NCI-H748 treated with DMSO at 0.1 percent for 48 hours (cell line): ENCODE measurements around the gene GYG2.

Experiments
- DNase-seq: peaks from one replicate; lab custom pipeline; 2025; lab: John Stamatoyannopoulos, UW

GYG2 gene

DNA sequence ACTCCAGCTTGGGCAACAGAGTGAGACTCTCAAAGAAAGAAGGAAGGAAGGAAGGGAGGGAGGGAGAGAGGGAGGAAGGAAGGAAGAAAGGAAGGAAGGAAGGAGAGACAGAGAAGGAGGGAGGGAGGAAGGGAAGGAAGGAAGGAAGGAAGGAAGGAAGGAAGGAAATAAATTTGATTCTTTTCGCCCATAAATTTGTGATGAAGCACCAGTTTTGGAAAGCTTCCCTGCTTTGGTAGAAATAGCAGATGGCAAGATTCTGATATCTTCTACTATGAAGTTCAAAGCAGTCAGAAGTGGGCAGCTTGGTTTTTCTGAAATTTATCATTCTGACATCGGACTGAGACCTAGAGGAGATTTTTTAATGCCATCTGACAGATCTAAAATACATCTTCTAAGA is 11.7 kb upstream of the GYG2 start:
- no peak for DNase-seq

DNA sequence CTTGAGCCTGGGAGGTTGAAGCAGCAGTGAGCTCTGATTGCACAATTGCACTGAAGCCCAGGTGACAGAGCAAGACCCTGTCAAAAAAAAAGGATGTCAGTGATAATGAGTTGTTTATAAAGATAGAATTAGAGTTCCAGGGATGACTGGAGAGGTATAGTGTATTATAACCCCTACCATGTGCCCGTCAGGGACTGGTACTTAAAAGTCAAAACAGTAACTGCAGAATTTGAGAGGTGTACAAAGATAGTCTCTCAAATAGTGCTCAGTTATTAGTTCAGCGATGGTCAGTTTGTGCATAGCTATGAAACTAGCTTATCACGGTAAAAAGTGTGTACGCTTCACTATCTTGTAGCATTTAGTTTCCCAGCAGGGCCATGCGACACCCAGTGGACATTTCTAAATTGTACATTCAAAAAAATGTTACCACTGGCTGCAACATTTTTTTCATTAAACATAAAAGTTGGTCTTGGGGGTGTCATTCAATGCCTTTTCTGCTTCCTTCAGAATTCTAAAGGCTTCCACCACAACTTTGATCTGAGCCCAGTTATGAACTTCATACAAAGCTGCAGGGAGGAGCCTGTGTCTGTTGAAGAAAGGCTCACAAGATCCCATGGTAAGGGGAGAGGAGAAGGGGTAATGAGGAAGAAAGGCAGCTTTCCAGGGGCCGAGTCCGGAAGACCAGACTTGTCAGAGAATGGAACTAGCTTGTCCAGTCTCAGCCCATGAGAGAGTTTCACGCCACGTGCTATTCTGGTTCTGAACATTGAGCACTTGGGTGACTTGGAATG is 9.2 kb upstream of the GYG2 start:
- no peak for DNase-seq

DNA sequence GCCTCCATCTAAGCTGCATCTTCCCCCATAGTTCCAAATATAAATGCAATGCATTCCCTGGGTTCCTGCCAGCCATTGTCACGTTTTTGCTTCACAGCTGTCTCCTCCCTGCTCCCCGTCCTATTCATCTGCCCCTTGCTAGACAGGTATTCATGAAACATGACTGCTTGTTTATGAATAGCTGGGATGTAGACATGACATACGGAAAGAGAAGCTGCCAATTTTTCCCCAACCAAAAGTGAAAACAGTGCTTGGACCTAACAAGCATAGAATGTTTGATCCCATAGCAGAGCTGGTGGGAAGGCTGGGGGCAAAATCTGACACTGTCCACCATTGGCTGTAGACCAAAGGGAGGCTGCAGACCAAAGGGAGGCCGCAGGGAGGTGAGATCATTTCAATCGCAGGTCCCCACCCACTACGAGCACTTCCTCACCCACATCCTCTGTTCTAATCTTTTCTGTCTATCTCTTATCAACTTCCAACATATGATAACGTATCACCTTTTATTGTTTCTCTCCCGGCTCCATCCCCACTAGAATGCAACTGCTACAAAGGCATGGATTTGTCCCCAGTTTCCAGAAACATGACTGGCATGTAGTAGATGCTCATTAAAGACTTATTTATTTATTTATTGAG is 8.5 kb upstream of the GYG2 start:
- DNase-seq: no peak

DNA sequence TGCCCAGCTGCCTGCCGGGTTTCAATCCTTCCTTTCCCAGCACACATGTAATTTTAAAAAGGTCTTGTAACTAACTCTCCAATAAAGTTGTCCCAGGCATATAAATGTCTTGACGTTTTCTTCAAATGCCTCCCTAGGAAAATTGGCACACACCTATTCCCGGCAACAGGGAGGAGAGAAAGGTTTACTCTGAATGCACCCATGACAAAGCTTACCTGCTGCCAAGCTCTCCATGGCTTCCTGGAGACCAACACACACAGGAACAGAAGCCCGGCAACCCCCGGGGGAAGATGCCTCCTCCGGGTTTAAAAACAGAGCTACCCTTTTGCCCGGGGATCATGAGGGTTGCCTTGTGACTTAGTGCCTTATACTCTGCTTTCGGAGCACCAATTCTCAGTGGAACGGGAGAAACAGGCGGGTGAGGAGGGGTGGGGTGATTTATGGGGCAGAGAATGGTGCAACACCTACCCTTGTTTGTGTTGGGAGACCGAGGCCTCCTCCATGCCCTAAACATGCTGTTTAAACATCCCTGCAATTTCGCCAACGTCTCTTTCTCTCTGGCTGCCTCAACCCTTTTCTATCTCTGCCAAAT is 4.8 kb upstream of the GYG2 start:
- no peak for DNase-seq

DNA sequence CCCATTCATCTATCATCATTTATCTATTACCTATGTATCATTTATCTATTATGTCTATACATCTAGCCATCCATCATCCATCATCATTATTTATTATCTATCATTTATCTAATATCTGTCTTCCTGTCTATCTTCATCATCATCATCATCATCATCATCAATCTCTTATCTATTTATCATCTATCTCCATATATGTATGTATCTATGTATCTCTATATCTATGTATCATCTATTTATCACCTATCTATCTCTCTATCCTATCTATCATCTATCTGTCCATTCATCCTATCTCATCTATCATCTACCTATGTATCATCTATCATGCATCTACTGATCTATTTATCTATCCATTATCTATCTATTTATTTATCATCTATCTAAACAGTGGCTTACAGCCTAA is 3.8 kb upstream of the GYG2 start:
- DNase-seq: no peak

DNA sequence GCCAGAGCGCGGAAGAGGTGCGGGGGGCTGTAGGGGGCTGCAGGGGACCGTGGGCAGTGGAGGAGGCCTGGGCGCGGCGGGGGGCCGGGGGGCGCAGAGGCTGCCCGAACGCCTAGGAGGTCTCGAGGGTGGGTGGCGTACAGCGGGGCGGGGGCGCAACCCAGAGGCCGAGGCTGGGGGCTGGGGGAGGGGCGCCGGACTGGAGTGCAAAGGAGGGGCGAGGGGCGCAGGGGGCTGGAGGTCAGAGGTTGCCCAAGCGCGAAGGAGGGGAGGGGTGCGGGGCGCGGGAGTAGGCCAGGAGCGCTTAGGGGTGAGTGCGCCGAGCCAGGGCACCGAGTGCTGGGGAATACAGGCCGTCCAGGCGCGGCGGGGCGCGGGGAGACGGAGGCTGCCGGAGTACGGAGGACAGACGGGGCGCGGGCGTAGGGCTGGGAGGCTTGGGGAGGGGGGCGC is 255 bp downstream of the GYG2 start:
- DNase-seq: no peak

DNA sequence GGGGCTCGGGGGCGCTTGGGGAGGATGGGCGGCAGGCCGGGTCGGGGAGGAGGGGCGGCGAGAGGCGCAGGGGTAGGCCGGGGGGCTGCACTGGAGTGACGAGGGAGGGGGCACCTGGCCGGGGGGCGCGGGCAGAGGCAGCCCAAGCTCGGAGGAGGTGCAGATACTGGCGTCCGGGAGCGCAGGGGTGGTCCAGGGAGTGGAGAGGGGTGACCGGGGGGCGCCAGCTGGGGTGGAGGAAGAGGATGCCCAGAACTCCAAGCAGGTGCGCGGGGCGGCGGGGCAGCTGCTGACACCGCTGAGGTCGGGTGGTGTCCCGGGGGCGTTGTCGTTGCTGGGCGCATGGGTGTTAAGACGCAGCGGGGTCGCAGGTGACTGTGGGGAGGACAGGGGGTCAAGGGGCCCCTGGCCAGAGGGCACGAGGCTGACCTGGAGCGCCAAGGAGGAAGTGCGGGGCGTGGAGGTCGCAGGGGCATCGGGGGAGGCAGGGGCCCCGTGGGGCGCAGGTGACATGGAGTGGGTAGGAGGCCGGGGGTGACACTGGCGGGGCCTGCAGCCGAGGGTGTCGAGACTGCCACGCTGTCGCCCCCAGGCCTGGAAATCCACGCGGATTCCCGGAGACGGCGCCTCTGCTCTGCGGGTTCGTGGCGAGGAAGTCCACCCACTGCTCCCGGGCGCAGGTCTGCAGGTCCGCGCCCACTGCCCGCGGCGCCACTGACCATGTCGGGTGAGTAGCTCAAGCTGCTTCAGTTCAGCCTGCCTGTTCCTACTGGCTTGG is 928 bp downstream of the GYG2 start:
- no peak for DNase-seq

DNA sequence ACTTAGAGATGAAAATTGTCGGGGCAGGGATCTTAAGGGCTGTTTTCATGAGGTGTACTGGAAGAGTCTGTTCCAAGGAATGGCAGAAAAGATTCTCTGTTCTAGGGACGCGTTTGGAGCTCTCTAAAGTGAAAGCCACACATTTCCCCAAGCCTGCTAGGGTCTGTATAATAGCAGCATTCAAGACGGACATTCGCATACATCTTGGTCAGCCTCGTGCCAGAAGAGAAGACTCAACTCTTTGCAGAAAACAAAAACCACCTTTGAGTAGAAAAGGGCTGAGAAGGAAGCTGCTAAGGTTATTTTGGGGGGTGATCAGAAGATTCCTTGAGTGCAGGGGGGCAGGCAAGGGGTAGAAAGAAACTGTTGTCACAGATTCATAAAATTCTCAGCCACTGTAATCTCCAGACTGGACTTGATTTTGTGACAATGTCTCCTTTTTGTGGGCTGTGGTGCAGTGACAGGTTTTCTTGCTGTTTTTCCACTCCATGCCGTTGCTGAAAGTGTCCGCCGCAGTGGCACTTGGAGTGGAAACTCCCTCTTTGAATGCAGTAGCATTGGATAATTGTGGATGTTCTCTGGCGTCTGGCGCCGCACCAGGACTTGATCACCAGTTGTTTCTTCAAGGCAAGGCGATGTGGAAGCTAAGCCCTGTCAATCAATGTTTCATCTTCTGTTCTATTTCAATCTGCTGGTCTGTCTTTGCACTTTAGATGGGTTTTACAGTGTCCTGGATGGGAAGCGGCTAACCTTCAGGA is 2.9 kb downstream of the GYG2 start:
- no peak for DNase-seq

DNA sequence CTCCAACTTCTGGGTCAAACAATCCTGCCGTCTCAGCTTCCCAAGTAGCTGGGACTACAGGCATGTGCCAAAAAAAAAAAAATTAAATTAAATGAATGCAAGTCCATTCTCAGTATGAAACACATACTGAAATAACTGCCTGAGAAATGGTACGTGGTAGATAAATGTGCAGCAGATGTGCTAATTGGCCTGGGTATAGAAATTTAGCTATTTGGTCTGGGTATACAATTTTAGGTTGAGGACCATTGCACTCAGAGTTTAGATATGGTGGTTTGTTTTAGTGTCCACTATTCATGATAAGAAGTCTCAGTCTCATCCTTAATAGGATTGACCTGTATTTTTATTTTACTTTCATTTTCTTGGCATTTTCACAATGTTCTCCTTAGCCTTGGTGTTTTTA is 9.2 kb downstream of the GYG2 start:
- no peak for DNase-seq

DNA sequence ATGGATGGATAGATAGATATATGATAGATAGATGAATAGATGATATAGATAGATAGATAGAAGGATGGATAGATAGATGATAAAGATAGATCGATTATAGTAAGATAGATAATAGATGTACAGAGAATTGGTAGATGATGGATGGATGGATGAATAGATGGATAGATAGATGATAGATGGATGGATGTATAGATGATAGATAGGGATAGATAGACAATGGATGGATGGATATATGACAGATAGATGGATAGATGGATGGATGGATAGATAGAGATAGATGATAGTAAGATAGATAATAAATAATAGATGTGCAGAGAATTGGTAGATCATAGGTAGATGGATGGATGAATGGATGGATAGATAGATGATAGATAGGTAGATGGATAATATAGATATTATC is 12.2 kb downstream of the GYG2 start:
- no peak for DNase-seq

DNA sequence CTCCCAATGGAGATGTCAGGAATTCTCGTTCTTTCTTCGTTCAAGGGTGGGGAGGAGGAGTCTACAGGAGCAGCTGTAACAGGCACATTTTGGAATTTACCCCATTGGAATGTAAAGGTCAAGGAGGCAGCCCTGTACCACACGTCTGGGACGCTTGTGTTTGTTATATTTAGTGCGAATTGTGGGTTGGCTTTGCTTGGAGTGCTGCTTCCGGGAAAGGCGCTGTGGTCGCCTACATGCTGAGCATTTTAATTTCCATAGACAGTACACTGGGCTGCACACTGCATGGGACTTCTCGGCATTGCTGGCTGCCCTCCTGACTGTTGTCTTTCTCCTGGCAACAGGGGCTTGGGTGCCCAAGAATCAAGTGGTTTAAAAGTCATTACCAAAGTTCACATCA is 12.8 kb downstream of the GYG2 start:
- DNase-seq: no peak

DNA sequence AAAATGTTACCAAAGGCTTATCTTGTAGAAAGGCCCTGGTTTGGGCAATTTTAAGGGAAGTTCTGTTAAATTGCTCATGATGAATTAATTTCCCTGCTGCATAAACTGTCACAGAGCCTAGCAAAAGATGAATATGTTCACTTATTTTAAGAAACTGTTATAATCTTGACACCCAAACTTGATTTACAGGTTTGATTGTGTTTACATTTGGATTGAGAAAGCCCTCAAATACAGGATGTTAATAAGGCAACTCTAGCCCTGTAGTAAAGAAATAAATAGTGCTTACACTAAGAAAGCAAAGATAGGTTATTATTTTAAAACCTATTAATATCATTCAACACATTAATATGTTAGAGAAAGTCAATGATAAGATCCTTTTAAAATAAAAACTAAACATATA is 18.3 kb downstream of the GYG2 start:
- no peak for DNase-seq

DNA sequence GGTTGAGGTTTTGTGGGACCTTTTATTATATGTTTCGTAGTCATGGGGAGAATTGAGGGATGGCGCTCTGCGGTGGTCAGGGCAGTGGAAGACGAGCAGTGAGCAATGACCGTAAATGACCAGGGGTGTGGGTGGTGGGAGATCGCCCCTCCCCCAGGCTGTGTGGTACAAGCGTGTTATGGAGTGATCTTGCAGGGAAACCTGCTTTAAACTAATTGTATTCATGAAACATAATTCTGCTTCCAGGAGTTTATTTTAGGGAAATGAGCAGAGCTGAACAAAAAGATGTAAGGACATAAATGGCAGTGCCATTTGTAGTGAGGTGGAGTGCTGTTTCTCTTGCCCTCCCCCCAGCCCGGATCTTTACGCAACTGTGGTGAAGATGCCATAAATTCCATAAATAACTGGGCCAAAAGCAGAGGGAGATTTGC is 20.2 kb downstream of the GYG2 start:
- no peak for DNase-seq

DNA sequence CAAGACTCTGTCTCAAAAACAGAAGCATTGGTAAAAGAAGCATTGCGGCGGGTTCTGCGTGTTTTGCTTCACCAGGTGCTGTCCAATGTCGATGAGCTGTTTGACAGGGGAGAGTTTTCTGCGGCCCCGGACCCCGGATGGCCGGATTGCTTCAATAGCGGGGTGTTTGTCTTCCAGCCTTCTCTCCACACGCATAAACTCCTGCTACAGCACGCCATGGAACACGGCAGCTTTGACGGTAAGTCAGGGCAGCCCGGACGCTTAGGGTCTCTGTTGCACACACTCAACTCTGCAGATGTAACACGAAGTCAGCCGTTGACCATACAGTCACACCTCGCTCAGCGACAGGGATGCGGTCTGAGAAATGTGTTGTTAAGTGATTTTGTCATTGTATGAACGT is 26.2 kb downstream of the GYG2 start:
- DNase-seq: no peak

DNA sequence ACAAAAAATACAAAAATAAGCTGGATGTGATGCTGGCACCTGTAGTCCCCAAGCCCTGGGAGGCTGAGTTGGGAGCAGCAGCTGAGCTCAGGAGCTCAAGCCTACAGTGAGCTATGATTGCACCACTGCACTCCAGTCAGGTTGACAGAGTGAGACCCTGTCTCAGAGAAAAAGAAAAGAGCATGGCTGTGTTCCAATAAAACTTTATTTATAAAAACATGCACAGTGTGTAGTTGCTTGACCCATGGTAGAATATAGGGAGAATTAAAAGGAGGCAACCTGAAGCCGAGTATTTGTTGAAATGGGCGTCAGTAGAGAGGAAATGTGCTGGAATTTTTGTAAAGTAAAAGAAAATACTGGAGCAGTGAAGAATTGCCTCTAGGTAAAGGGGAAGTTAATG is 27.0 kb downstream of the GYG2 start:
- no peak for DNase-seq

DNA sequence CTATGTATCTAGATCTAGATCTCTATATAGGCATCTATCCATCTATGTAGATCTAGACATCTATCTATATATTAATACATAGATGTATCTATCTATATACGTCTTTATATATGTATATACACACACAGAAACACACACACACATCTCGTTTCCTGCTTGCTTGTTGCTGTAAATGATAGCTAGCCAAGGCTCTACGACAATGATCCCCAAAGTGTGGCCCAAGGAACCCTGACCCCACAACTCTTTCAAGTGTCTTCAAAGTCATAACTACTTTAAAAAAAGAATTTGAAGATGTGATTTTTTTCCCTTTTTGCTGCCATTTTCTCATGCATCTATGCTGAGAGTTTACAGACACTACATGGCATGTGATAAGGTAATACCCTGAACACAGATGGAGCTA is 28.8 kb downstream of the GYG2 start:
- no peak for DNase-seq

DNA sequence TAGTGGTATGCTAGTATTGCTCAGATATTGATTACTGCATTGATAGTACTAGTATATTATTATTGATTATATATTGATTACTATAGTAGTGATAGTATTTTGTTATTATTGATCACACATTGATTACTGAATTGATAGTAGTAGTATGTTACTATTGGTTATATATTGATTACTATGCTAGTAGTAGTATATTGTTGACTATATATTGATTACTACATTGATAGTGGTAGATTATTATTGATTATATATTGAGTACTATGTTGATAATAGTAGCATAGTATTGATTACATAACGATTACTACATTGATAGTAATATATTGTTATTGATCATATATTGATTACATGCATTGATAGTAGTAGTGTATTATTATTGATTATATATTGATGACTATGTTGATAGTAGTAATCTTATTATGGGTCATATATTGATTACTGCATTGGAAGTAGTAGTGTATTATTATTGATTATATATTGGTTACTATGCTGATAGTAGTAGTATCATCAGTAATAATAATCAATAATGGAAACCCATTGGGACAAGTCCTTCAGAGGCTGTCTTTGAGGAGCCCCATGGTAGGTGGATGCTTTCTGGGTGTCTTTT is 30.6 kb downstream of the GYG2 start:
- DNase-seq: no peak

DNA sequence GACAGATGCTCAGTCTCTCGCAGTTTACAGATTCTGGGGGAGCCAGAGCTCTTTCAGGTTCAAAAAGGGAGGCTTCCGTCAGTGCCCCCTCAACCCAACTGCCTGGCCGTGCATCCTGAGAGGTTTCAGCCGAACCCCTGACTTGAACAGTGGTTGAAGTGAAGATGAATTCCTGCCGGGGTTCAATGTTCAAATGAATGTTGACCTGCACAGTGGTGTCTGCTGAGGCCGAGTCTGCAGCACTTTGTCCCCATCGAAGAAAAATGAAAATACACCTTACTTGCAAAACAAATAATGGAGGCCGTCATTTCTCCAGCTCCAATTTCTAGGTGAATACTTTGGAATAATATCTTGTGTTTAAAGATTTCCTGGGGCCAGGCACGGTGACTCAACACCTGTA is 33.7 kb downstream of the GYG2 start:
- DNase-seq: no peak

DNA sequence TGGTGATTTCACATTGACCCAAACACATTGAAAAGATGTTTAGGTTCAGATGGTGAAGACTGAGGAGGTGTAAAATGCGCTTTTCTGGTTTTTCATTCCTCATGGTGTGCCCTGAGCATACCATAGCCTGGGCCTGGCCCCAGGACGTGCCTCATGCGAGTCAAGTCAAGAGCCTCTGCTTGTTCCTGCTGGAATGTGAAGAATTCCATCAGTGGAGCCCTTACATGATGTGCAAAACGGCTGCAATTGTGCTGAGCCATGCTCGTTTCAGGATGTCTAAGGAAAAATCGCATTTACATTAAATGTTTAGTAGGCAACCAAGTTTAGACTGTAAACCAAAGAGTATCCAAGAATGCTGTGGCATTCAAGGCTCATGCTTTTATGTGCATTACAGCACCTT is 34.9 kb downstream of the GYG2 start:
- DNase-seq: no peak

DNA sequence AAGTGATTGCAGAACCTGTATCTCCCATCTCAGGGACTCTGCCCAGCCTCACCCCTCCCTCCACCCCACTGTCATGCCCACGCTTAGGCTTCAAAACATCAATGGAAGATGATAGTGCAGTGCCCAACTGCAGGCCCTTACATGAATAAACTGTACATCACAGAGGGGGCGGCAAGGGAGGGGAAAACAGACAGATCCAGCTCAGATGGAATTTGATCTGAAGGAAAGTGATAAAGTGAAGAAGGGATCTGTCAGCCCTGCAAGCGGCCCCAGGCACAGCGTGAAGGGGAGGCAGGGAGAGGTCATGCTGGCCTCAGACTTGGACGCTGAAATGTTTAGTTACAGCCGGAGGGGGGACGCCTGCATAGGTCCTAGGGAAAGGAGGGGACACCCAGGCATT is 38.5 kb downstream of the GYG2 start:
- DNase-seq: no peak

DNA sequence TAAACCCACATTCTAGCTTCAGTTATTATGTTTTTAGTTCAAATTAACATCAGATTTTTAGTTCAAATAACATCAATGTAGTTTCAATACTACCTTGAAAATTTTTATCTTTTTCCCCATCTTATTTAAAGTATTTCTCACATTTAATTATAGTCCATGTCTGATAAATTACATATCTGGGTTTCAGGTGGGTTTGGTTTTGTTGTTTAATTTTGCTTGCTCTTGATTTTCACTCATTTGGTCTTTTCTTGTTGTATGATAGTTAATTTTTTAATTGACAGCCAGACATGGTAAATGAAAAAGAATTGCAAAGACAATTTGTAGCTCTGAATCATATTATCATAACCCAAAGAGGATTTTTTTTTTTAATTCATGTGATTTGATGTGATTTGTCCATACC is 41.9 kb downstream of the GYG2 start:
- no peak for DNase-seq

DNA sequence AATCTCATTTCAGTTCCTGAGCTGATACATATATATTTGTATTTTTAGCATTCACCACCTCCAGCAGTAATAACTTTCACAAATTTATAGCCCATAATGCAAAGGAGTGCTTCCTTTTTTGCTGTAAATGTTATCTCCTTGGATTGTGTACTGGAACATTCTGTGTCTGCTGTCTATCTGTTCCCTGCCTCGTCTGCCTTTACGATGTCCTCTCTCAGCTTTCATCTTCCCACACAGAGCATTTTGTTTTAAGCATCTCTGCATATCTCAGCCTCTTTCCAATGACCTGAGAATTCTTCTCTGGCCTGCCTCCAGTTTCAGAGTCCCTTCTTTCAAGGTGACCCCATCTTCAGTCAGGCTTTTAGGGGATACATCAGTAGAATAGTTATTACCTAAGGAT is 43.1 kb downstream of the GYG2 start:
- DNase-seq: no peak
